K562 (cell line): Measurements from ENCODE around the gene SRMS. TPM values are rescaled to one million over a fixed set of nuclear protein-coding genes. Genes with fewer than 3 reads are reported as not detected.
A peak's percentile ranks its signal among the peaks of the same experiment; 100 is the strongest.

Experiments used
- ATAC-seq: fragments of 200-7000 bp; cut with Tn5 transposase; 3 replicates; pipeline ENCODE4 v1.9.1; 2020; ENCODE audit warnings: moderate library complexity
- BruUV-seq: library from RNA; stranded (reverse); fragments of 400-500 nt; replicated peaks from 2 replicates; lab custom pipeline; 2021; lab: Mats Ljungman, UMichigan
- CTCF ChIA-PET: fragments of 300-600 bp; formaldehyde crosslinking; extraction: SDS; loops from one replicate; lab custom pipeline; 2021; ENCODE audit warnings: low intra/inter-chr PET ratio; lab: Yijun Ruan, JAX
- POLR2A ChIA-PET: fragments of 300-600, 350-650 bp; sonication (Branson Sonifier 250); formaldehyde crosslinking; extraction: SDS; loops from one replicate; lab custom pipeline; 2021; ENCODE audit warnings: antibody characterized with exemption, inconsistent platforms; lab: Yijun Ruan, JAX
- DNase-seq, 4 experiments: peaks; one replicate each; pipeline versions ENCODE4 v3.0.0 to v3.0.0-alpha.2; 2011 to 2018; ENCODE audit warnings: low spot score in 3 of 4, mixed read lengths in 3 of 4; ENCODE audit errors: extremely low read depth in 1 of 4
- FAIRE-seq: peaks from 2 replicates; lab custom pipeline; 2011; peaks lifted over from hg19 to GRCh38; lab: Jason Lieb, UNC
- H2AFZ ChIP-seq: 2 replicates; pipeline ENCODE4 v1.6.0; 2011; ENCODE audit warnings: low read depth, low read length, control low read depth, inconsistent platforms
- H3K27ac ChIP-seq: fragments of 200-600 bp; 3 replicates; pipeline ENCODE4 v1.8.0; 2011; ENCODE audit warnings: low read depth, mild to moderate bottlenecking, control low read depth, inconsistent platforms, low read length, moderate library complexity, mixed read lengths; ENCODE audit errors: extremely low read depth
- H3K27me3 ChIP-seq, 2 experiments: fragments of 300-600 bp in 1 of 2; 2 replicates in 1 of 2; 3 replicates in 1 of 2; pipeline versions ENCODE4 v1.6.0 to v1.8.0; 2011; ENCODE audit warnings: inconsistent platforms in 2 of 2, low read length in 2 of 2, mild to moderate bottlenecking in 1 of 2, mixed read lengths in 1 of 2, moderate library complexity in 1 of 2; ENCODE audit not compliant: control insufficient read depth in 2 of 2, insufficient read depth in 2 of 2
- H3K36me3 ChIP-seq: fragments of 300-600 bp; 3 replicates; pipeline ENCODE4 v1.8.0; 2011; ENCODE audit warnings: mild to moderate bottlenecking, low read length, inconsistent platforms; ENCODE audit not compliant: control insufficient read depth, insufficient read depth
- H3K4me1 ChIP-seq, 2 experiments: fragments of 200-600 bp in 1 of 2; replicated peaks in 1 of 2; 2 replicates in 1 of 2; 3 replicates in 1 of 2; pipeline versions ENCODE4 v1.5.1 to v1.8.0; 2011; ENCODE audit warnings: inconsistent platforms in 2 of 2, low read length in 2 of 2, mild to moderate bottlenecking in 1 of 2, mixed read lengths in 1 of 2, moderate library complexity in 1 of 2; ENCODE audit not compliant: control insufficient read depth in 2 of 2, insufficient read depth in 2 of 2
- H3K4me2 ChIP-seq: 2 replicates; pipeline ENCODE4 v1.6.1; 2011; ENCODE audit warnings: low read length, control low read depth, inconsistent platforms, mixed read lengths; ENCODE audit not compliant: insufficient read depth
- H3K4me3 ChIP-seq: fragments of 200-600 bp; sonication (generic), shearing (Covaris generic); 2 replicates; pipeline ENCODE4 v1.5.1; 2016; ENCODE audit warnings: control low read depth, inconsistent platforms
- H3K79me2 ChIP-seq: fragments of 200-600 bp; 3 replicates; pipeline ENCODE4 v1.8.0; 2011; ENCODE audit warnings: low read length, inconsistent platforms; ENCODE audit not compliant: control insufficient read depth, insufficient read depth
- H3K9ac ChIP-seq, 2 experiments: 2 replicates each; pipeline versions ENCODE4 v1.6.0 to v1.6.1; 2011; ENCODE audit warnings: low read depth in 2 of 2, low read length in 2 of 2, control low read depth in 1 of 2, inconsistent platforms in 1 of 2, mild to moderate bottlenecking in 1 of 2, mixed read lengths in 1 of 2; ENCODE audit not compliant: insufficient read depth in 1 of 2
- H3K9me1 ChIP-seq: one replicate; pipeline ENCODE4 v1.6.0; 2011; ENCODE audit warnings: inconsistent platforms, mild to moderate bottlenecking, low read length, moderate library complexity; ENCODE audit not compliant: control insufficient read depth, insufficient read depth
- H3K9me3 ChIP-seq: replicated peaks from 2 replicates; pipeline ENCODE4 v1.5.1; 2011; ENCODE audit warnings: low read depth, low read length, inconsistent platforms; ENCODE audit not compliant: control insufficient read depth, insufficient read depth
- H4K20me1 ChIP-seq: replicated peaks from 2 replicates; pipeline ENCODE4 v1.6.1; 2011; ENCODE audit warnings: low read length, inconsistent platforms, mixed read lengths; ENCODE audit not compliant: control insufficient read depth, insufficient read depth
- CTBP1 ChIP-seq: fragments of 450-650 bp; IDR thresholded peaks from 2 replicates; pipeline ENCODE4 v1.6.1; 2016; ENCODE audit warnings: borderline replicate concordance
- EP400 ChIP-seq: fragments of 450-650 bp; IDR thresholded peaks from 2 replicates; pipeline ENCODE4 v1.6.1; 2017; ENCODE audit warnings: antibody characterized with exemption, mild to moderate bottlenecking, moderate library complexity
- FOXA1 ChIP-seq: fragments of 450-650 bp; IDR thresholded peaks from 2 replicates; pipeline ENCODE4 v1.6.1; 2016; ENCODE audit warnings: mild to moderate bottlenecking, borderline replicate concordance
- HDAC1 ChIP-seq, 2 experiments: fragments of 450-650 bp; IDR thresholded peaks; 2 replicates each; pipeline ENCODE4 v1.6.1; 2016 to 2017; ENCODE audit warnings: inconsistent platforms in 1 of 2, mild to moderate bottlenecking in 1 of 2, moderate library complexity in 1 of 2
- KAT8 ChIP-seq: fragments of 450-650 bp; IDR thresholded peaks from 2 replicates; pipeline ENCODE4 v1.6.1; 2016; ENCODE audit warnings: low read depth, mild to moderate bottlenecking
- NFIC ChIP-seq: fragments of 450-650 bp; IDR thresholded peaks from 2 replicates; pipeline ENCODE4 v1.6.1; 2017; ENCODE audit warnings: mild to moderate bottlenecking, inconsistent platforms
- POLR2G ChIP-seq: fragments of 200-400 bp; formaldehyde crosslinking; IDR thresholded peaks from 2 replicates; pipeline ENCODE4 v1.6.1; 2017; ENCODE audit warnings: low read depth, mild to moderate bottlenecking, antibody characterized with exemption, low read length, moderate library complexity
- RB1 ChIP-seq: fragments of 450-650 bp; IDR thresholded peaks from 2 replicates; pipeline ENCODE4 v1.6.1; 2017; ENCODE audit warnings: low read depth, mild to moderate bottlenecking
- SRSF7 ChIP-seq: fragments of 200-400 bp; formaldehyde crosslinking; optimal IDR thresholded peaks from 2 replicates; pipeline ENCODE3; 2017; ENCODE audit warnings: mild to moderate bottlenecking, low read depth, low read length
- WGBS: fragments of 100-300 bp; shearing (Covaris generic); methylation state at CpG from one replicate; pipeline ENCODE4 v1.1.6; 2016; ENCODE audit warnings: low coverage, mixed read lengths; ENCODE audit not compliant: insufficient coverage; ENCODE audit errors: missing lambda C conversion rate; 5-methylcytosine and 5-hydroxymethylcytosine counted together
- in situ Hi-C: fragments of 300-500 bp; cut with MboI; formaldehyde crosslinking; loops from 4 replicates; pipeline ENCODE4 v1.15.0; 2018; ENCODE audit warnings: inconsistent platforms, mixed read lengths
- intact Hi-C: fragments of 100-400 bp; cut with micrococcal nuclease; formaldehyde crosslinking; loops from 2 replicates; pipeline ENCODE4 v1.14.2; 2022
- polyA plus RNA-seq, 8 experiments: library from polyadenylated mRNA; depleted of rRNA in 4 of 8; stranded (reverse) in 5 of 8; unstranded in 3 of 8; fragments of >200 nt; fragmentation: Nextera tagmentation in 2 of 8; fragmentation: Illumina TruSeq in 1 of 8; extraction: Ambion mirVana in 2 of 8; extraction: Trizol in 1 of 8; gene quantifications; 2 replicates each; pipeline versions ENCODE4 v1.2.1 to v1.2.3, GENCODE V29; 2011 to 2014; ENCODE audit warnings: inconsistent platforms in 1 of 8, missing spikeins in 1 of 8
- total RNA-seq, 7 experiments: library from RNA; depleted of rRNA in 6 of 7; stranded (reverse); fragments of >200 nt in 6 of 7; fragmentation: Illumina TruSeq in 2 of 7; extraction: Trizol in 2 of 7; gene quantifications; 2 replicates each; pipeline versions ENCODE4 v1.2.1 to v1.2.3, GENCODE V29; 2011 to 2021; ENCODE audit warnings: low replicate concordance in 1 of 7
- TF ChIP-seq, protein P1 (sequence below): sonication (generic); formaldehyde crosslinking; IDR thresholded peaks from 2 replicates; pipeline ENCODE4 v1.8.1; 2022; ENCODE audit warnings: missing genetic modification reagents
- TF ChIP-seq, protein P2 (sequence below): fragments of 450-650 bp; formaldehyde crosslinking; IDR thresholded peaks from 2 replicates; pipeline ENCODE4 v1.4.0; 2022; ENCODE audit warnings: mild to moderate bottlenecking, moderate library complexity
- TF ChIP-seq, protein P3 (sequence below): fragments of 250-450 bp; sonication (Bioruptor Pico); IDR thresholded peaks from 2 replicates; pipeline ENCODE4 v1.5.0; 2021

SRMS gene
- total and polyA plus RNA-seq, 9 of the 15 experiments (the other 6 are each of a cell fraction or from before 2014, with no cell fraction given), result 0.07 TPM; not detected in 8

DNA sequence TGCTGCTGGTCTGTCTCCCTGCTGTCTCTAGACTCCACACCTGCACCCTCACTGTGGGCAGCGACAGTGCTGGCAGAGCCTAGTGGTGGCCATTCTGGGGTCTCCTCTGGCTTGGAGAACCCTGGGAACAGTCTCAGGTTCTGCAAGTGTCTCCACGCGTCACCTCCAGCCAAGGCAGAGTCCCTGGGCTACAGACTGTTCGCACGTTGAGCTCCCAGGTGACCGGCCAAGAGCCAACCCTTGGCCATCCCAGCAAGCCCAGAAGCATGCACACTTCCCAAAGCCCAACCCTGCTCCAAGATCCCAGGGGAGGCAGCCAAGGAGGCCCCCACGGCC lies 53.5 kb downstream of the SRMS start:
- 32% methylated on average over 7 of the region's 7 CpGs for WGBS
- no peak for FAIRE-seq
- Histone ChIP-seq H3K9me1 (no peaks in the 10 kb centered on the region), H3K9ac (no peak overlapping the region), H4K20me1 (peaks cover 12% of the 10 kb centered on the region), H2AFZ (no peak overlapping the region), H3K27me3 (no peaks in the 10 kb centered on the region), H3K79me2 (no peaks in the 10 kb centered on the region), H3K36me3 (no peaks in the 10 kb centered on the region), H3K9me3 (no peaks in the 10 kb centered on the region), H3K4me2 (no peak overlapping the region), H3K4me1 (peaks cover 0 to 56% of the 10 kb centered on the region in 2 experiments; a peak in 3 of 5 replicates), H3K4me3 (no peak overlapping the region), H3K27ac (no peak overlapping the region)
- DNase-seq, result no peak
- BruUV-seq, result no TSS peak
- in situ Hi-C loops, result no loop called here
- POLR2A ChIA-PET, result interaction anchor here (0.5 to 1.2 kb wide), 4 partner anchors 9 to 37 kb away, joined by 3 to 6 read pairs (median 3); no protein-coding TSS in a partner anchor
- ATAC-seq, result no peak
- 0 out of 2 replicates have a peak, but pooled peaks have one; percentile 14 for TF ChIP-seq POLR2G
- TF ChIP-seq, protein P1, sequence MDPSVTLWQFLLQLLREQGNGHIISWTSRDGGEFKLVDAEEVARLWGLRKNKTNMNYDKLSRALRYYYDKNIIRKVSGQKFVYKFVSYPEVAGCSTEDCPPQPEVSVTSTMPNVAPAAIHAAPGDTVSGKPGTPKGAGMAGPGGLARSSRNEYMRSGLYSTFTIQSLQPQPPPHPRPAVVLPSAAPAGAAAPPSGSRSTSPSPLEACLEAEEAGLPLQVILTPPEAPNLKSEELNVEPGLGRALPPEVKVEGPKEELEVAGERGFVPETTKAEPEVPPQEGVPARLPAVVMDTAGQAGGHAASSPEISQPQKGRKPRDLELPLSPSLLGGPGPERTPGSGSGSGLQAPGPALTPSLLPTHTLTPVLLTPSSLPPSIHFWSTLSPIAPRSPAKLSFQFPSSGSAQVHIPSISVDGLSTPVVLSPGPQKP (CRISPR knock-in tag), result no peak
- no peak for TF ChIP-seq CTBP1
- intact Hi-C loops, result no loop called here
- CTCF ChIA-PET, result no interaction called here

DNA sequence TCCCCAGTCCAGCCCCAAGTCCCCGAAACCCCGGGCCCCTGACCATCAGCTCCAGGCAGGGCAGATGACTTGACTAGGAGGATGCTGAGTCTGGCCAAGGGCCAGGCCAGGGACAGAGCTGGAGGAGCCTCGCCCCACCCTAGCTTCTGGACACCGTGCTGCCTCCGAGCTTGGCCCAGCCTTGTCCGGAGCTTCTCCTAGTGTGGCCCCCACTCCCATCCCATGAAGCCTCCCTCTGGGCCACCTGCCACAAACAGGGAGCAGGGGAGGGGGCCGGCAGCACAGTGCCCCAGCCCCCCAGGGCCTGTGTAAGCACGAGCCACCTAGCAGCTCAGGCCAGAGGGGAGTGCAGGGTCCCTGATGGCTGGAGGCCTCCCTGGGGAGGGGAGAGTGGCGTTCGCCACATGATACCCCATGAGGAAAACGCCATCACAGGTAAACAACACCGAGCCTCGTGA lies 54.0 kb downstream of the SRMS start:
- Histone ChIP-seq H3K4me1 (peaks cover 0 to 56% of the 10 kb centered on the region in 2 experiments; a peak in 3 of 5 replicates), H4K20me1 (peaks cover 12% of the 10 kb centered on the region), H3K79me2 (no peaks in the 10 kb centered on the region), H3K27me3 (no peaks in the 10 kb centered on the region), H3K27ac (no peak overlapping the region), H3K9ac (peak overlapping the region in 1 of 2 experiments; percentile 26; a peak in 1 of 4 replicates), H3K4me3 (no peak overlapping the region), H3K36me3 (no peaks in the 10 kb centered on the region), H3K4me2 (no peak overlapping the region), H3K9me1 (no peaks in the 10 kb centered on the region), H2AFZ (no peak overlapping the region), H3K9me3 (no peaks in the 10 kb centered on the region)
- POLR2A ChIA-PET, result interaction anchor here (0.5 to 1.2 kb wide), 5 partner anchors 10 to 199 kb away, joined by 3 to 6 read pairs (median 3); no protein-coding TSS in a partner anchor
- FAIRE-seq (no peak), DNase-seq (no peak), ATAC-seq (peak; percentile 7; the same call in 1 of the 3 replicates)
- intact Hi-C loops, result no loop called here
- TF ChIP-seq HDAC1 (IDR thresholded peaks at IDR 0.05) (no peak), SRSF7 (no peak), FOXA1 (no peak), EP400 (no peak), KAT8 (no peak), NFIC (peak; percentile 26), RB1 (no peak)
- TF ChIP-seq, protein P2, sequence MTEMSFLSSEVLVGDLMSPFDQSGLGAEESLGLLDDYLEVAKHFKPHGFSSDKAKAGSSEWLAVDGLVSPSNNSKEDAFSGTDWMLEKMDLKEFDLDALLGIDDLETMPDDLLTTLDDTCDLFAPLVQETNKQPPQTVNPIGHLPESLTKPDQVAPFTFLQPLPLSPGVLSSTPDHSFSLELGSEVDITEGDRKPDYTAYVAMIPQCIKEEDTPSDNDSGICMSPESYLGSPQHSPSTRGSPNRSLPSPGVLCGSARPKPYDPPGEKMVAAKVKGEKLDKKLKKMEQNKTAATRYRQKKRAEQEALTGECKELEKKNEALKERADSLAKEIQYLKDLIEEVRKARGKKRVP, result no peak
- TF ChIP-seq, protein P3, sequence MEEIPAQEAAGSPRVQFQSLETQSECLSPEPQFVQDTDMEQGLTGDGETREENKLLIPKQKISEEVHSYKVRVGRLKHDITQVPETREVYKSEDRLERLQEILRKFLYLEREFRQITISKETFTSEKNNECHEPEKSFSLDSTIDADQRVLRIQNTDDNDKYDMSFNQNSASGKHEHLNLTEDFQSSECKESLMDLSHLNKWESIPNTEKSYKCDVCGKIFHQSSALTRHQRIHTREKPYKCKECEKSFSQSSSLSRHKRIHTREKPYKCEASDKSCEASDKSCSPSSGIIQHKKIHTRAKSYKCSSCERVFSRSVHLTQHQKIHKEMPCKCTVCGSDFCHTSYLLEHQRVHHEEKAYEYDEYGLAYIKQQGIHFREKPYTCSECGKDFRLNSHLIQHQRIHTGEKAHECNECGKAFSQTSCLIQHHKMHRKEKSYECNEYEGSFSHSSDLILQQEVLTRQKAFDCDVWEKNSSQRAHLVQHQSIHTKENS (CRISPR knock-in tag), result no peak
- CTCF ChIA-PET, result no interaction called here
- in situ Hi-C loops, result no loop called here
- WGBS, result 17% methylated on average over 12 of the region's 13 CpGs
- no TSS peak for BruUV-seq
